Pons (tissue), 1 donor: ENCODE results near the gene CT47C1.
A peak's percentile ranks its signal among the peaks of the same experiment; 100 is the strongest.

Source experiments
- DNase-seq: peaks from one replicate; pipeline ENCODE4 v3.0.0-alpha.2; 2016; ENCODE audit warnings: low spot score

CT47C1 gene

GRCh38 chrX:119073911-119074310 is 1.1 kb downstream of the CT47C1 start:
- DNase-seq: no peak

GRCh38 chrX:119075270-119076025 is 2.7 kb downstream of the CT47C1 start:
- DNase-seq: no peak

- no peak for DNase-seq
Measured at GRCh38 chrX:119082278-119082677, 9.5 kb downstream of the CT47C1 start.

- DNase-seq: no peak
Measured at GRCh38 chrX:119084766-119085165, 12.0 kb downstream of the CT47C1 start.

- no peak for DNase-seq
Measured at GRCh38 chrX:119087121-119087520, 14.3 kb downstream of the CT47C1 start.

GRCh38 chrX:119089619-119090018 is 16.8 kb downstream of the CT47C1 start:
- DNase-seq: no peak

- no peak for DNase-seq
Measured at GRCh38 chrX:119090627-119091026, 17.8 kb downstream of the CT47C1 start.

- DNase-seq: no peak
Measured at GRCh38 chrX:119093991-119094735, 21.4 kb downstream of the CT47C1 start.

GRCh38 chrX:119094819-119095218 is 22.0 kb downstream of the CT47C1 start:
- no peak for DNase-seq

- DNase-seq: no peak
Measured at GRCh38 chrX:119095936-119096335, 23.1 kb downstream of the CT47C1 start.

GRCh38 chrX:119101168-119101567 is 28.4 kb downstream of the CT47C1 start:
- no peak for DNase-seq

- no peak for DNase-seq
Measured at GRCh38 chrX:119105826-119106225, 33.0 kb downstream of the CT47C1 start.

- DNase-seq: no peak
Measured at GRCh38 chrX:119107206-119107605, 34.4 kb downstream of the CT47C1 start.

GRCh38 chrX:119118780-119119395 is 46.1 kb downstream of the CT47C1 start:
- DNase-seq: peak; percentile 37

- no peak for DNase-seq
Measured at GRCh38 chrX:119121341-119121740, 48.5 kb downstream of the CT47C1 start.
